ENCODE measurements around the gene PXK. TPM values are rescaled to one million over a fixed set of nuclear protein-coding genes. Genes with fewer than 3 reads are reported as not detected.

The PXK gene
- polyA plus RNA-seq, 1 donor (not counting 4 experiments of a cell fraction or from before 2014, with no cell fraction given): 12.2 TPM

- FAIRE-seq (no peak), DNase-seq (ENCODE audit: low read depth, low spot score) (no peak)
- no peak overlapping the region for H3K4me3 ChIP-seq (ENCODE audit: control insufficient read depth in 2 of 3, extremely low read depth in 1 of 3, insufficient read depth in 2 of 3, low read depth in 1 of 3, low read length in 3 of 3)
- H3K9ac ChIP-seq (ENCODE audit: control insufficient read depth, extremely low read depth, insufficient read depth, low read length): no peak overlapping the region
- H3K4me1 ChIP-seq (ENCODE audit: control insufficient read depth, extremely low read depth, insufficient read depth, low read length): peaks cover 17% of the 10 kb centered on the region
- H3K27me3 ChIP-seq (ENCODE audit: control insufficient read depth, extremely low read depth, insufficient read depth, low read length): no peaks in the 10 kb centered on the region
- dilution Hi-C loops (cut with MboI; ENCODE audit: extremely low pct_ligation_motif_present, low sequenced_read_pairs): no loop called here
- no peaks in the 10 kb centered on the region for H4K20me1 ChIP-seq (ENCODE audit: control insufficient read depth, extremely low read depth, insufficient read depth, low read length)
- peaks cover 0 to 7% of the 10 kb centered on the region in 2 experiments for H3K36me3 ChIP-seq (ENCODE audit: control insufficient read depth in 2 of 2, extremely low read depth in 1 of 2, insufficient read depth in 2 of 2, low read length in 2 of 2)
- no peaks in the 10 kb centered on the region for H3K9me1 ChIP-seq (ENCODE audit: control insufficient read depth, extremely low read depth, insufficient read depth, low read length)
- no peaks in the 10 kb centered on the region for H3K9me3 ChIP-seq (ENCODE audit: control insufficient read depth, low read depth, low read length)
- H2AFZ ChIP-seq (ENCODE audit: control insufficient read depth, low read length): no peak overlapping the region
- no peak overlapping the region for H3K27ac ChIP-seq (ENCODE audit: control insufficient read depth, insufficient read depth, low read length)
- no peak overlapping the region for H3K4me2 ChIP-seq (ENCODE audit: control insufficient read depth, extremely low read depth, insufficient read depth, low read depth, low read length)
- H3K79me2 ChIP-seq (ENCODE audit: control insufficient read depth, insufficient read depth, low read length): no peaks in the 10 kb centered on the region
- TF ChIP-seq EZH2 (IDR thresholded peaks at IDR 0.05; ENCODE audit: low read length): no peak
- TF ChIP-seq, protein P1, sequence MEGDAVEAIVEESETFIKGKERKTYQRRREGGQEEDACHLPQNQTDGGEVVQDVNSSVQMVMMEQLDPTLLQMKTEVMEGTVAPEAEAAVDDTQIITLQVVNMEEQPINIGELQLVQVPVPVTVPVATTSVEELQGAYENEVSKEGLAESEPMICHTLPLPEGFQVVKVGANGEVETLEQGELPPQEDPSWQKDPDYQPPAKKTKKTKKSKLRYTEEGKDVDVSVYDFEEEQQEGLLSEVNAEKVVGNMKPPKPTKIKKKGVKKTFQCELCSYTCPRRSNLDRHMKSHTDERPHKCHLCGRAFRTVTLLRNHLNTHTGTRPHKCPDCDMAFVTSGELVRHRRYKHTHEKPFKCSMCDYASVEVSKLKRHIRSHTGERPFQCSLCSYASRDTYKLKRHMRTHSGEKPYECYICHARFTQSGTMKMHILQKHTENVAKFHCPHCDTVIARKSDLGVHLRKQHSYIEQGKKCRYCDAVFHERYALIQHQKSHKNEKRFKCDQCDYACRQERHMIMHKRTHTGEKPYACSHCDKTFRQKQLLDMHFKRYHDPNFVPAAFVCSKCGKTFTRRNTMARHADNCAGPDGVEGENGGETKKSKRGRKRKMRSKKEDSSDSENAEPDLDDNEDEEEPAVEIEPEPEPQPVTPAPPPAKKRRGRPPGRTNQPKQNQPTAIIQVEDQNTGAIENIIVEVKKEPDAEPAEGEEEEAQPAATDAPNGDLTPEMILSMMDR (optimal IDR thresholded peaks at IDR 0.05 in 1 of 3, IDR thresholded peaks at IDR 0.05 in 1 of 3, conservative IDR thresholded peaks at IDR 0.05 in 1 of 3; ENCODE audit: extremely low read depth in 1 of 3, insufficient read depth in 2 of 3, low read length in 3 of 3): no peak
Observed at GRCh38 chr3:58325525-58325992, 7.1 kb upstream of the PXK start.

DNA sequence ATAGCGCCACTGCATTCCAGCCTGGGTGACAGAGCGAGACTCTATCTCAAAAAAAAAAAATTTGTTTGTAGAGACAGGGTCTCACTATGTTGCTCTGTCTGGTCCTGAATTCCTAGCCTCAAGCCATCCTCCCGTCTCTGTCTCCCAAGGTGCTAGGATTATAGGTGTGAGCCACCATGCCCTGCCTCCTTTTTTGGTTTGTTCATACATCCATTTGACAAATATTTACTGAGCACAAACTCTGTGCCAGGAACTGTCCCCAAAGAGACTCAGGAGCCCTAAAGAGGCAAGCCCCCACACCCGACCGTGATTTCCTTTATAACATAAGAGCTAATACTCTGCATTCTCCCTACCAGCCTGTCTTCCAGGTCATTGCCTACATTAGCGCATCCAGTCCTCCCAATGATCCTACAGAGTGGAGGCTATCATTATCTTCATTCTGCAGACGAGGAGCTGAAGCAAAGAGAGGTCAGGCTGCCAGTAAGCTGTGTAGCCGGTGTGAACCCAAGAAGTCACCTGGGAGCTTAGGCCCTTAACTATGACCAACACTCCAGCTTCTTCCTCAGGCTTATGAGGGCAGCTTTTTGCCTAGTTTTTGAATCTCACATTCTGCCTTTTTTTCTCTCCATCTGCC, 6.3 kb upstream of the PXK start:
- no peaks in the 10 kb centered on the region for H3K9me1 ChIP-seq (ENCODE audit: control insufficient read depth, extremely low read depth, insufficient read depth, low read length)
- H3K4me1 ChIP-seq (ENCODE audit: control insufficient read depth, extremely low read depth, insufficient read depth, low read length): peaks cover 17% of the 10 kb centered on the region
- TF ChIP-seq, protein P1 (optimal IDR thresholded peaks at IDR 0.05 in 1 of 3, IDR thresholded peaks at IDR 0.05 in 1 of 3, conservative IDR thresholded peaks at IDR 0.05 in 1 of 3; ENCODE audit: extremely low read depth in 1 of 3, insufficient read depth in 2 of 3, low read length in 3 of 3): no peak
- TF ChIP-seq EZH2 (IDR thresholded peaks at IDR 0.05; ENCODE audit: low read length): no peak
- H3K9ac ChIP-seq (ENCODE audit: control insufficient read depth, extremely low read depth, insufficient read depth, low read length): no peak overlapping the region
- H3K4me2 ChIP-seq (ENCODE audit: control insufficient read depth, extremely low read depth, insufficient read depth, low read depth, low read length): no peak overlapping the region
- H4K20me1 ChIP-seq (ENCODE audit: control insufficient read depth, extremely low read depth, insufficient read depth, low read length): no peaks in the 10 kb centered on the region
- no peak overlapping the region for H2AFZ ChIP-seq (ENCODE audit: control insufficient read depth, low read length)
- H3K79me2 ChIP-seq (ENCODE audit: control insufficient read depth, insufficient read depth, low read length): no peaks in the 10 kb centered on the region
- no peaks in the 10 kb centered on the region for H3K27me3 ChIP-seq (ENCODE audit: control insufficient read depth, extremely low read depth, insufficient read depth, low read length)
- H3K27ac ChIP-seq (ENCODE audit: control insufficient read depth, insufficient read depth, low read length): no peak overlapping the region
- dilution Hi-C loops (cut with MboI; ENCODE audit: extremely low pct_ligation_motif_present, low sequenced_read_pairs): no loop called here
- H3K36me3 ChIP-seq (ENCODE audit: control insufficient read depth in 2 of 2, extremely low read depth in 1 of 2, insufficient read depth in 2 of 2, low read length in 2 of 2): peaks cover 0 to 4% of the 10 kb centered on the region in 2 experiments
- FAIRE-seq (no peak), DNase-seq (ENCODE audit: low read depth, low spot score) (no peak)
- no peaks in the 10 kb centered on the region for H3K9me3 ChIP-seq (ENCODE audit: control insufficient read depth, low read depth, low read length)
- H3K4me3 ChIP-seq (ENCODE audit: control insufficient read depth in 2 of 3, extremely low read depth in 1 of 3, insufficient read depth in 2 of 3, low read depth in 1 of 3, low read length in 3 of 3): no peak overlapping the region

Measured in keratinocyte (primary cell).